Head of caudate nucleus (tissue), 42 donors: ENCODE measurements around the gene PPP4R1.

ENCODE experiments used
- DNase-seq, 42 donors: peaks; one replicate each; pipeline versions ENCODE4 v3.0.0 to v3.0.0-alpha.2; 2020 to 2021; ENCODE audit warnings: mixed read lengths in 7 of 42
- intact Hi-C: fragments of 100-400 bp; cut with DNase I; formaldehyde crosslinking; loops from one replicate; pipeline ENCODE4 v1.15.0; 2022

Gene PPP4R1

DNA sequence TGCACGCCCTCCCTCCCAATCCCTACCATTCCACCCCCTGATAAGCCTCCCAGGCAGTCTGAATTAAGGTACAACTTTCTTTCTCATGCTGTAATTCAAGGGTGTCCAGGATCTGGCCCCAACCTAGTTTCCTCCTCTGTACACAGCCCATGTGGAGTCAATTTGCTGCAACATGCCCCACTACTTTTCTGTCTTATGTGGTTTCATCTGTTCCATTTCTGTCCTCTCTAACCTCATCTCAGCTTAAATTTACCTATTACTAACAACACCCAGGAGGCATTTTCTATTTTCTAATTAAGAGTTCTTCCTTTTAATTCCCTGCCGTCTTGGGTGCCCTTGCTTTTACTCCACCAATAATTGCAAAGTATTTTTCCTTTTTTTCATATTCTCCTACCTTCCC is 10.0 kb downstream of the PPP4R1 start:
- intact Hi-C loops: no loop called here
- DNase-seq: no peak

DNA sequence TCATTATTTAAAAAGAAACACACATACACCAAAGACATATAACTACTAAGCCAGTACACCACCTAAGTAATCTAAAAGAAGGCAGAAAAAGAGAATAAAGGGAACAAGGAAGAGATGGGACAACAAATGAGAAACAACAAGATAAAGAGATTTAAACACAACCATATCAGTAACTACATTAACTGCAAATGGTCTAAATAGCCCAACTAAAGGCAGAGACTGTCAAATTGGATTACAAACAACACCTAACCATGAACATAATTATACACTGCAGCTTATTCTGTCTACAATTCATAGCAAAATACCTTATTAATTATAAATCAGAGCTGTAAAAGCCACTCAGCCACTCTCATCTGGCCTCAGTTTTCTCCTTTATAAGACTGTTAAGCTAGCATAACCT is 15.0 kb downstream of the PPP4R1 start:
- intact Hi-C loops: no loop called here
- DNase-seq: no peak

- no peak for DNase-seq
- intact Hi-C loops: no loop called here
Observed at GRCh38 chr18:9597609-9598008, 16.8 kb downstream of the PPP4R1 start.

GRCh38 chr18:9596843-9597526 is 17.4 kb downstream of the PPP4R1 start:
- intact Hi-C loops: no loop called here
- no peak for DNase-seq

- intact Hi-C loops: no loop called here
- DNase-seq: no peak
Observed at GRCh38 chr18:9596226-9596625, 18.1 kb downstream of the PPP4R1 start.

- no peak for DNase-seq
- intact Hi-C loops: no loop called here
Observed at GRCh38 chr18:9594823-9595596, 19.3 kb downstream of the PPP4R1 start.

GRCh38 chr18:9587924-9588323 is 26.4 kb downstream of the PPP4R1 start:
- intact Hi-C loops: no loop called here
- DNase-seq: no peak

DNA sequence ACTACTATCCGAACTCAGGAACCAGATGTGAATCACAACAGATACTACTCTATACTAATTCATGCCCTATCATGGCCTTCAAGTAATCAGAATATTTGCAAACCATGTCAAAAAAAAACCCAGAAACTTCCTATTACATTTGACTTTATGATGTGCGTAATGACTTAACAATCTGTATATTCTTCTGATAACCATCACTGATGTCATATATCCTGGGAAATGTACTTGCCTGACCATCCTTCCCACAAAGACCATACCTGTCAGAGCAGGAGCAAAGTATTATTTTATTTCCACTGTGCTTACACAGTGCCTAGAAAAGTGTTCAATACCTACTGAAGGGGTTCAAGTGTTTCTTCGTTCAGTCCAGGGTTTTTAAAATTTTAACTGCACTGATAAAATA is 27.5 kb downstream of the PPP4R1 start:
- no peak for DNase-seq
- intact Hi-C loops: no loop called here

- intact Hi-C loops: no loop called here
- DNase-seq: no peak
Observed at GRCh38 chr18:9581667-9582066, 32.7 kb downstream of the PPP4R1 start.

GRCh38 chr18:9578306-9578705 is 36.1 kb downstream of the PPP4R1 start:
- DNase-seq: no peak
- intact Hi-C loops: no loop called here

- intact Hi-C loops: no loop called here
Observed at GRCh38 chr18:9577361-9577760, 37.0 kb downstream of the PPP4R1 start.

GRCh38 chr18:9575558-9575957 is 38.8 kb downstream of the PPP4R1 start:
- peak in 40 of 42 donors; percentile 23 to 89 (median 63) for DNase-seq
- intact Hi-C loops: no loop called here

More at GRCh38 chr18:9577361-9577760, 37.0 kb downstream of the PPP4R1 start:
- no peak for DNase-seq

DNA sequence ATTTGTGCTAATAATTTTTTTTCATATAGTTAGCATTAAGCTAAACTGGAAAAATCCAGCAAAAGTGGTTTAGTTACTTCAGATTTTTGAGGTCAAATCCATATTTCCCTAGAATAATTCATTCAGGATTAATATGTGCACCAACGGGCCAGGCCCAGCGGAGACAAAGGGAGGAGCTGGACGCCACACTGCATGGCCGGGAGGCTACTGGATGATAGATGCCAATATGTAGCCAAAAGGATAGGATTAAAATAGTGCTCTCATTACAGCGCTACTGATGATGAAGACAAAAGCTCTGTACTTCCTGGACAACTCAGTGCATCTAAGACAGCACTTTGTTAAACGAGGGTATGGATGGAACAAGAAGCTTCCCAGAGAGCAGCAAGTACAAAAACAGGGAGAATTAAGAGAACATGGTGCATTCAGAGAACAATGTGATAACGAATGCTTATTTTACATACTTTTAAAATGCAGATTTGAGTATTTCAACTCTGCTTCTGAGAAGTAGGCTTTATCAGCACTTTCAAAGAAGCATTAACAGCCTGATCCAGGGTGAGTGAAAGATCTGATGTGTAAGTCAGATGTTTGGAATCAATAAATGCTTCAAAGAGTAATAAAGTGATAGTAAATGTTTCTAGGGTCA is 39.8 kb downstream of the PPP4R1 start:
- intact Hi-C loops: no loop called here
- no peak for DNase-seq

DNA sequence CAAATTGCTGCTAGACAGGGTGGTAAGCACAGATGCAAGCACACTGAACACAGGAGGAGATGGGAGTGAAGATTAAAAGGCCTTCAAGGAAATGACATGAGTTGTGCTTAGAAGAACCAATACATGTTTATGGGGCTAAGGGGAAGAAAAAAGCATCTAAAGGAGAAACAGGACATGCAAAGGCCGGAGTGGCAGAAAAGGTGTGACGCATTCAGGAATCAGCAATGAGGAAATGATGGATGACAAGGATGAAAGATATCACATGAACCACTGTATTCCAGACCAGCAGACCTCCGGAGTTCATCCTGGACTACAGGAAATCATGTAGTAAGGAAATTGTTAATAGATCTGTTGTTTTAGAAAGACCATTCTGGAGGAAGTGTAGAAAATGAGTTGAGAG is 42.8 kb downstream of the PPP4R1 start:
- DNase-seq: no peak
- intact Hi-C loops: no loop called here

DNA sequence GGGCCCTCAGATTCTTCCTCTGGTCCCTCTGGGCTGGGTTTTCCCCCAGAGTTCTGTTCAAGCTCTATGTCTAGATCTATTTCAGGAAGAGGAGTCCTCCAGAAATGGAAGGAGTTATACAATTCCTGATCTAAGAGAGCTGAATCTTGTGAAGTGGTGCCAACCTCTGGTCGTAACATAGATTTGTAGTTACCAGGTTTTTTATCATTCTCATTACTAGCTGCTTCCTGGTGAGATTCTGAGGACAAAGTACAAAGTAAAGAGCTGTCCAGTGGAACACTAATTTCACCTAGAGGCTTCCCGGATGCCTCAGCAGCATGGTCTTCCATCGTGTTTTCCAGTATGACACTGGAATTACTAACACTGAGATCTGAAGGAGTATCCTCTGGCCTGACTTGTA is 44.1 kb downstream of the PPP4R1 start:
- intact Hi-C loops: no loop called here
- DNase-seq: no peak

GRCh38 chr18:9569178-9569577 is 45.2 kb downstream of the PPP4R1 start:
- intact Hi-C loops: no loop called here
- DNase-seq: no peak

- no peak for DNase-seq
- intact Hi-C loops: no loop called here
Observed at GRCh38 chr18:9568186-9568585, 46.2 kb downstream of the PPP4R1 start.

DNA sequence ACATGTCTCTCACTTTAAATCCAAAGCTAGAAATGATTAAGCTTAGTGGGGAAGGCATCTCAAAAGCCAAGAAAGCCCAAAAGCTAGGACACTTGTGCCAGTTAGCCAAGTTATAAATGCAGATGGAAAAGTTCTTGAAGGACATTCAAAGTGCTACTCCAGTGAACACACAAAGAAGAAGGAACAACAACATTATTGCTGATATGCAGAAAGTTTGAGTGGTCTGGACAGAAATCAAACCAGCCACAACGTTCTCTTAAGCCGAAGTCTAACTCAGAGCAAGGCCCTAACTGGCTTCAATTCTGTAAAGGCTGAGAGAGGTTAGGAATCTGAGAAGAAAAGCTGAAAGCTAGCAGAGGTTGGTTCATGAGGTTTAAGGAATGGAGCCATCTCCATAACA is 49.0 kb downstream of the PPP4R1 start:
- intact Hi-C loops: no loop called here

GRCh38 chr18:9563331-9563730 is 51.0 kb downstream of the PPP4R1 start:
- DNase-seq: no peak
- intact Hi-C loops: no loop called here

More for the DNA sequence above, 49.0 kb downstream of the PPP4R1 start:
- no peak for DNase-seq

DNA sequence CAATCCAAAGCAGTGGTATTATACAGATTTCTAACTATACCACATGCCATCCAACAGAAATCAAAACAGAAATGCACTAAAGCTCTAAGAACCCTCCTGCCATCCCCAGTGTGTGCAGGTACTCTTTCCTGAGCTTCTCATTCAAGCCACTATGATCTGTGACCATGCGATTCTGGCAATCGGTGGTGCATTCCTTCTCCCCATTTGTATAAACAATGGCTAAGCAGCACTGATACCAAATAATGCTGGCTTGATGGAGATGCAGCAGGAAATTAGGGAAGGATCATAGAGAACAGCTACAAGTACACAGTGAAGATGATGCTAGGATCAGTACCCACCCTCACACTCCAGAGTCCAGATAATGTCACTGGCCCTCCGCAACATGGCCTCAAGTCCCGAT is 51.8 kb downstream of the PPP4R1 start:
- no peak for DNase-seq
- intact Hi-C loops: no loop called here
